H9 (cell line): ENCODE data around the gene CPSF2. TPM values are rescaled to one million over a fixed set of nuclear protein-coding genes. Genes with fewer than 3 reads are reported as not detected.
A peak's percentile ranks its signal among the peaks of the same experiment; 100 is the strongest.

Source experiments
- DNase-seq: peaks from one replicate; pipeline ENCODE4 v3.0.0-alpha.2; 2017
- H2AFZ ChIP-seq: one replicate; pipeline ENCODE4 v1.6.1; 2013; ENCODE audit warnings: mild to moderate bottlenecking, low read length, control low read depth, moderate library complexity
- H2AK5ac ChIP-seq: 2 replicates; pipeline ENCODE4 v1.6.1; 2013; ENCODE audit warnings: low read length, control low read depth, mixed read lengths; ENCODE audit not compliant: insufficient read length
- H2BK120ac ChIP-seq: one replicate; pipeline ENCODE4 v1.6.1; 2013; ENCODE audit warnings: low read depth, mild to moderate bottlenecking, low read length, control low read depth, inconsistent platforms; ENCODE audit not compliant: poor library complexity, severe bottlenecking
- H2BK12ac ChIP-seq: 2 replicates; pipeline ENCODE4 v1.6.1; 2013; ENCODE audit warnings: low read length, control low read depth, mixed read lengths, low read depth; ENCODE audit not compliant: insufficient read length
- H2BK15ac ChIP-seq: 2 replicates; pipeline ENCODE4 v1.6.1; 2013; ENCODE audit warnings: low read depth, low read length, control low read depth
- H2BK20ac ChIP-seq: one replicate; pipeline ENCODE4 v1.6.1; 2013; ENCODE audit warnings: low read depth, mild to moderate bottlenecking, low read length, control low read depth, inconsistent platforms; ENCODE audit not compliant: poor library complexity, severe bottlenecking
- H2BK5ac ChIP-seq: 2 replicates; pipeline ENCODE4 v1.6.1; 2013; ENCODE audit warnings: low read length, control low read depth, mixed read lengths; ENCODE audit not compliant: insufficient read length
- H3K14ac ChIP-seq: 2 replicates; pipeline ENCODE4 v1.6.1; 2013; ENCODE audit warnings: low read length, control low read depth; ENCODE audit not compliant: insufficient read depth
- H3K18ac ChIP-seq: 2 replicates; pipeline ENCODE4 v1.6.1; 2013; ENCODE audit warnings: low read depth, mild to moderate bottlenecking, mixed read lengths, low read length, control low read depth; ENCODE audit not compliant: insufficient read length
- H3K23ac ChIP-seq: 2 replicates; pipeline ENCODE4 v1.6.1; 2013; ENCODE audit warnings: low read length, control low read depth, mixed read lengths, low read depth; ENCODE audit not compliant: insufficient read length
- H3K23me2 ChIP-seq: 2 replicates; pipeline ENCODE4 v1.6.1; 2013; ENCODE audit warnings: low read depth, mild to moderate bottlenecking, mixed read lengths, low read length, control low read depth; ENCODE audit not compliant: insufficient read length, poor library complexity, severe bottlenecking
- H3K27ac ChIP-seq: 2 replicates; pipeline ENCODE4 v1.5.1; 2013; ENCODE audit warnings: low read length, control low read depth, mixed read lengths, low read depth; ENCODE audit not compliant: insufficient read length
- H3K27me3 ChIP-seq: 2 replicates; pipeline ENCODE4 v1.6.1; 2013; ENCODE audit warnings: low read length, control low read depth, inconsistent platforms; ENCODE audit not compliant: insufficient read depth
- H3K4ac ChIP-seq: 2 replicates; pipeline ENCODE4 v1.6.1; 2013; ENCODE audit warnings: low read depth, mild to moderate bottlenecking, control low read depth, inconsistent platforms, low read length, moderate library complexity
- H3K4me1 ChIP-seq: 2 replicates; pipeline ENCODE4 v1.6.1; 2013; ENCODE audit warnings: low read length, control low read depth, inconsistent platforms; ENCODE audit not compliant: insufficient read depth
- H3K4me2 ChIP-seq: 2 replicates; pipeline ENCODE4 v1.6.1; 2013; ENCODE audit warnings: low read length, control low read depth, mixed read lengths; ENCODE audit not compliant: insufficient read length, insufficient read depth
- H3K56ac ChIP-seq: 2 replicates; pipeline ENCODE4 v1.6.1; 2013; ENCODE audit warnings: low read depth, mild to moderate bottlenecking, mixed read lengths, low read length, control low read depth; ENCODE audit not compliant: insufficient read length
- H3K79me1 ChIP-seq: 2 replicates; pipeline ENCODE4 v1.6.1; 2013; ENCODE audit warnings: low read depth, mild to moderate bottlenecking, moderate library complexity, low read length, control low read depth, inconsistent platforms; ENCODE audit not compliant: insufficient read depth, poor library complexity, severe bottlenecking
- H3K79me2 ChIP-seq: 2 replicates; pipeline ENCODE4 v1.6.1; 2013; ENCODE audit warnings: low read length, control low read depth, inconsistent platforms; ENCODE audit not compliant: insufficient read depth
- H3K9ac ChIP-seq: 2 replicates; pipeline ENCODE4 v1.6.1; 2013; ENCODE audit warnings: low read length, control low read depth, mixed read lengths; ENCODE audit not compliant: insufficient read length; ENCODE audit errors: extremely low read depth
- H3K9me3 ChIP-seq: one replicate; pipeline ENCODE4 v1.6.1; 2013; ENCODE audit warnings: low read depth, low read length, inconsistent platforms; ENCODE audit not compliant: control insufficient read depth
- H3T11ph ChIP-seq: one replicate; pipeline ENCODE4 v1.6.1; 2013; ENCODE audit warnings: mild to moderate bottlenecking, low read length, control low read depth, inconsistent platforms
- H4K20me1 ChIP-seq: one replicate; pipeline ENCODE4 v1.6.1; 2013; ENCODE audit not compliant: control insufficient read depth, insufficient read length, insufficient read depth
- H4K5ac ChIP-seq: 2 replicates; pipeline ENCODE4 v1.6.1; 2013; ENCODE audit warnings: low read depth, mild to moderate bottlenecking, mixed read lengths, low read length, control low read depth; ENCODE audit not compliant: insufficient read length
- H4K8ac ChIP-seq: replicated peaks from 2 replicates; pipeline ENCODE4 v1.6.1; 2013; ENCODE audit warnings: low read length, control low read depth, mixed read lengths, low read depth; ENCODE audit not compliant: insufficient read length
- H4K91ac ChIP-seq: 2 replicates; pipeline ENCODE4 v1.6.1; 2013; ENCODE audit warnings: low read depth, mild to moderate bottlenecking, moderate library complexity, mixed read lengths, low read length, control low read depth; ENCODE audit not compliant: insufficient read length
- H3K27ac Mint-ChIP-seq, 3 experiments: 2 replicates in 2 of 3; 3 replicates in 1 of 3; pipeline ENCODE4 v1.8.0; 2020 to 2021; ENCODE audit warnings: mixed read lengths in 3 of 3, mild to moderate bottlenecking in 1 of 3, moderate library complexity in 1 of 3
- H3K27me3 Mint-ChIP-seq: 2 replicates; pipeline ENCODE4 v1.8.0; 2021; ENCODE audit warnings: low read depth, mild to moderate bottlenecking, moderate library complexity, mixed read lengths
- H3K36me3 Mint-ChIP-seq, 3 experiments: 2 replicates in 2 of 3; 3 replicates in 1 of 3; pipeline ENCODE4 v1.8.0; 2020 to 2021; ENCODE audit warnings: low read depth in 3 of 3, mixed read lengths in 3 of 3; ENCODE audit not compliant: insufficient read depth in 1 of 3
- H3K4me1 Mint-ChIP-seq, 2 experiments: 2 replicates each; pipeline ENCODE4 v1.8.0; 2020; ENCODE audit warnings: mixed read lengths in 2 of 2
- H3K4me3 Mint-ChIP-seq, 2 experiments: 2 replicates in 1 of 2; 3 replicates in 1 of 2; pipeline ENCODE4 v1.8.0; 2020 to 2021; ENCODE audit warnings: mild to moderate bottlenecking in 2 of 2, mixed read lengths in 2 of 2, moderate library complexity in 1 of 2
- H3K9me3 Mint-ChIP-seq, 2 experiments: 2 replicates in 1 of 2; 3 replicates in 1 of 2; pipeline ENCODE4 v1.8.0; 2020; ENCODE audit warnings: mild to moderate bottlenecking in 2 of 2, mixed read lengths in 2 of 2, moderate library complexity in 1 of 2
- CTCF ChIP-seq: fragments of 200-600 bp; sonication (generic); conservative IDR thresholded peaks from 3 replicates; pipeline ENCODE4 v1.8.0; 2021; ENCODE audit warnings: antibody characterized with exemption, mild to moderate bottlenecking
- WGBS: extraction: QIAGEN DNeasy Blood & Tissue Kit; methylation state at CpG from one replicate; pipeline ENCODE4 v1.1.7; 2013; ENCODE audit warnings: missing lambda C conversion rate, low lambda C conversion rate, mixed read lengths; ENCODE audit not compliant: insufficient read length; ENCODE audit errors: extremely low coverage; 5-methylcytosine and 5-hydroxymethylcytosine counted together
- total RNA-seq: library from RNA; stranded (reverse); gene quantifications from 2 replicates; pipeline ENCODE4 v1.2.1, GENCODE V29; 2021

CPSF2 gene
- total RNA-seq, 1 experiment from 2014 or later: 108 TPM

GRCh38 chr14:92198804-92199203 lies 77.0 kb downstream of the CPSF2 start:
- Histone ChIP-seq H3T11ph (no peak overlapping the region), H3K23ac (no peak overlapping the region), H3K4ac (no peak overlapping the region), H2AK5ac (no peak overlapping the region), H2BK120ac (no peak overlapping the region), H2BK15ac (no peak overlapping the region), H3K23me2 (no peaks in the 10 kb centered on the region), H4K91ac (no peak overlapping the region), H3K9me3 (no peaks in the 10 kb centered on the region), H3K79me2 (no peaks in the 10 kb centered on the region), H3K27me3 (no peaks in the 10 kb centered on the region), H4K20me1 (no peaks in the 10 kb centered on the region), H4K8ac (no peak overlapping the region), H2BK12ac (no peak overlapping the region), H3K56ac (no peak overlapping the region), H4K5ac (no peak overlapping the region), H3K4me1 (peaks cover 3% of the 10 kb centered on the region; the same call in 1 of the 2 replicates), H3K27ac (no peak overlapping the region), H3K18ac (no peak overlapping the region), H3K79me1 (no peaks in the 10 kb centered on the region), H2AFZ (no peak overlapping the region), H2BK5ac (no peak overlapping the region), H3K9ac (no peak overlapping the region), H2BK20ac (no peak overlapping the region), H3K4me2 (no peak overlapping the region), H3K14ac (no peak overlapping the region)
- Mint-ChIP-seq H3K27me3 (peaks cover 8% of the 10 kb centered on the region), H3K9me3 (no peaks in the 10 kb centered on the region; a peak in 2 of 5 replicates), H3K36me3 (peaks cover 0 to 2% (median 0%) of the 10 kb centered on the region in 3 experiments; a peak in 1 of 7 replicates), H3K4me3 (peak overlapping the region in 1 of 2 experiments; percentile 14; a peak in 1 of 5 replicates), H3K4me1 (peaks cover 15 to 19% of the 10 kb centered on the region in 2 experiments), H3K27ac (no peak overlapping the region)
- TF ChIP-seq CTCF: no peak
- WGBS: no CpG with 5 or more reads among the region's 5 CpGs
- peak; percentile 45 for DNase-seq
